Measurements from ENCODE around the gene DGLUCY.

Gene DGLUCY

DNA sequence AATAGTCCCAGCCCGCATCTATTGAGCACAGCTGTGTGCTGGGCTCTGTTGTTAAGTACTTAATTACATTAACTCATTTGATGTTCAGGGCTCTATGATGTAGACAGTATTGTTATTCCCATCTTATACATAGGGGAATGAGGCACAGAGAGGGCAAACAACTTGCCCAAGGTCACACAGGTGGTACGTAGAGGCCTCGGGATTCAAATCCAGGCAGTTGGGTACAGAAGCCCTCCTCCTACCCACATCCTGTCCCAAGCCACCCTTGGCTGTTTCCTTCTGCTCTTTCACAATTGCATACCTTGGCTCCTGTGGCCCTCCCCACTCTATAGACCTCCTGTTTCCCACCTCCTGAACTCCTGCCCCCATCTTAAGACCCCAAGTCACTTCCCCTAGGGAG is 140.6 kb downstream of the DGLUCY start:
- H3K27me3 ChIP-seq (ENCODE audit: insufficient read depth, low read length, poor library complexity) = no peaks in the 10 kb centered on the region
- peak overlapping the region; percentile 13 for H3K9ac ChIP-seq (ENCODE audit: low read depth, low read length)
- no peak overlapping the region for H2AFZ ChIP-seq (ENCODE audit: low read depth, low read length)
- H3K79me2 ChIP-seq (ENCODE audit: insufficient read depth, low read length) = no peaks in the 10 kb centered on the region
- H3K4me2 ChIP-seq (ENCODE audit: insufficient read depth, low read length) = peak overlapping the region; percentile 9; the same call in 1 of the 2 replicates
- H3K4me3 ChIP-seq (ENCODE audit: low read depth in 1 of 2, low read length in 2 of 2) = no peak overlapping the region
- peak overlapping the region; percentile 79 for H3K27ac ChIP-seq (ENCODE audit: low read length)
- ATAC-seq (ENCODE audit: insufficient read depth, low read depth) (peak; percentile 87), DNase-seq (peak; percentile 85)
- H3K4me1 ChIP-seq (ENCODE audit: insufficient read depth, low read length) = peaks cover 51% of the 10 kb centered on the region
- TF ChIP-seq, protein P1, sequence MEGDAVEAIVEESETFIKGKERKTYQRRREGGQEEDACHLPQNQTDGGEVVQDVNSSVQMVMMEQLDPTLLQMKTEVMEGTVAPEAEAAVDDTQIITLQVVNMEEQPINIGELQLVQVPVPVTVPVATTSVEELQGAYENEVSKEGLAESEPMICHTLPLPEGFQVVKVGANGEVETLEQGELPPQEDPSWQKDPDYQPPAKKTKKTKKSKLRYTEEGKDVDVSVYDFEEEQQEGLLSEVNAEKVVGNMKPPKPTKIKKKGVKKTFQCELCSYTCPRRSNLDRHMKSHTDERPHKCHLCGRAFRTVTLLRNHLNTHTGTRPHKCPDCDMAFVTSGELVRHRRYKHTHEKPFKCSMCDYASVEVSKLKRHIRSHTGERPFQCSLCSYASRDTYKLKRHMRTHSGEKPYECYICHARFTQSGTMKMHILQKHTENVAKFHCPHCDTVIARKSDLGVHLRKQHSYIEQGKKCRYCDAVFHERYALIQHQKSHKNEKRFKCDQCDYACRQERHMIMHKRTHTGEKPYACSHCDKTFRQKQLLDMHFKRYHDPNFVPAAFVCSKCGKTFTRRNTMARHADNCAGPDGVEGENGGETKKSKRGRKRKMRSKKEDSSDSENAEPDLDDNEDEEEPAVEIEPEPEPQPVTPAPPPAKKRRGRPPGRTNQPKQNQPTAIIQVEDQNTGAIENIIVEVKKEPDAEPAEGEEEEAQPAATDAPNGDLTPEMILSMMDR (IDR thresholded peaks at IDR 0.05; ENCODE audit: borderline replicate concordance, extremely low read depth, low read length, poor library complexity, severe bottlenecking) = no peak
- no peak for TF ChIP-seq EZH2 (IDR thresholded peaks at IDR 0.05; ENCODE audit: borderline replicate concordance, low read depth, low read length, severe bottlenecking)
- H3K36me3 ChIP-seq (ENCODE audit: insufficient read depth, low read length) = no peaks in the 10 kb centered on the region
- H3K9me3 ChIP-seq (ENCODE audit: insufficient read depth, low read length, severe bottlenecking) = no peaks in the 10 kb centered on the region
- H4K20me1 ChIP-seq (ENCODE audit: insufficient read depth, low read length) = no peaks in the 10 kb centered on the region

DNA sequence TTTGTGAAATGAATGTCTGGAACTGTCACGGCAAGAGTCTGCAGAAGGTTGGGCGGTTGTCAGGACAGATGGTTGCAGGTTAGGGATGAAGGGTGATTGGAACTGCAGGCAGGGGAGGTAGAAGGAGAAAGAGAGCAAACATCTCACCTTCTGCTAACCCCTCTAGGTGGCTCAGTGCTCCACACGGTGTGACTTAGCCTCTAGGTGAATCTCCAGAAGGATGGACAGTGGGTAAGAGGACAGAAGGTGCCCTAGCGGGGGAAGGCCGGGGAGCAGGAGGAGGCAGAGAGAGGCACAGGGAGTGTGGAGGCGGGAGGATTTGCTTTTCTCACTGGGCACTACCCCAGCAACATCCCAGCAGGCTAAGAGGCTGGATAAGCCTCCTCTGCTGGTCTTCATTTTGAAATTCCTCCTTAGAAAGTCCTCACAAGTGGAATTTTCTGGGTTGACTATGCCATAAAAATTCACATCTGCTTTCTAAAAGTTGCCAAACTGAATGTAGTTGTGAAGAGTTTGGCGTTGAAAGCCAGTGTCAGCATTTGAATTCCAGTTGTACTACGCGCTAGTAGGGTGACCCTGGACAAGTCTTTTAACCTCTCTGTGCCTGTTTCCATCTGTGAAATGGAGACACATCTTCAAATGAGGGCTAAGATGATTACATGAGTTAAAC is 141.3 kb downstream of the DGLUCY start:
- H3K27me3 ChIP-seq (ENCODE audit: insufficient read depth, low read length, poor library complexity) = no peaks in the 10 kb centered on the region
- H4K20me1 ChIP-seq (ENCODE audit: insufficient read depth, low read length) = no peaks in the 10 kb centered on the region
- DNase-seq = no peak
- ATAC-seq (ENCODE audit: insufficient read depth, low read depth) = peak; percentile 17
- peak overlapping the region; percentile 9; the same call in 1 of the 2 replicates for H3K4me2 ChIP-seq (ENCODE audit: insufficient read depth, low read length)
- TF ChIP-seq EZH2 (IDR thresholded peaks at IDR 0.05; ENCODE audit: borderline replicate concordance, low read depth, low read length, severe bottlenecking) = no peak
- TF ChIP-seq, protein P1 (IDR thresholded peaks at IDR 0.05; ENCODE audit: borderline replicate concordance, extremely low read depth, low read length, poor library complexity, severe bottlenecking) = no peak
- H3K4me1 ChIP-seq (ENCODE audit: insufficient read depth, low read length) = peaks cover 45% of the 10 kb centered on the region
- no peaks in the 10 kb centered on the region for H3K36me3 ChIP-seq (ENCODE audit: insufficient read depth, low read length)
- H3K27ac ChIP-seq (ENCODE audit: low read length) = peak overlapping the region; percentile 79
- H3K9ac ChIP-seq (ENCODE audit: low read depth, low read length) = peak overlapping the region; percentile 13
- H3K4me3 ChIP-seq (ENCODE audit: low read depth in 1 of 2, low read length in 2 of 2) = no peak overlapping the region
- no peaks in the 10 kb centered on the region for H3K9me3 ChIP-seq (ENCODE audit: insufficient read depth, low read length, severe bottlenecking)
- no peaks in the 10 kb centered on the region for H3K79me2 ChIP-seq (ENCODE audit: insufficient read depth, low read length)
- 0 out of 2 replicates have a peak overlapping the region, but pooled peaks have one; percentile 17 for H2AFZ ChIP-seq (ENCODE audit: low read depth, low read length)

DNA sequence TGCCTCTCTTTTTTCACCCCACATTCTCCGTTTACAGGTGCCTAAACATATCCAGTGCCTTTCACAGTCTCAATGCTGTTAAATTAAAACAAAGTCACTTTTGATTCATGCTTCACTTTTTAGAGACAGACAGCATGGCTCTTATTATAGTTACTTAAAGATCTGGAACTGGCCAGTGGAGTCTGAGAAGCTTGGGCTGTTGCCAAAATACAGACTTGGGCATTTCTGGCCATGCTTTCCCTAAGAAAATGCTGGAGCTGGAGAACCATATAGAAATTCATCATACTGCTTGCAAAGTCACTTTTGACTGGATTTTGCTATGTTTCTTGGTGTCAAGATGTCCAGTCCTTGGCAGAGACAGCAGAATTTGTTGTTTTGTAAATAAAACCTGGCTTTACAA is 142.8 kb downstream of the DGLUCY start:
- Histone ChIP-seq H3K36me3 (ENCODE audit: insufficient read depth, low read length) (no peaks in the 10 kb centered on the region), H3K4me3 (ENCODE audit: low read depth in 1 of 2, low read length in 2 of 2) (no peak overlapping the region), H3K79me2 (ENCODE audit: insufficient read depth, low read length) (no peaks in the 10 kb centered on the region), H3K9me3 (ENCODE audit: insufficient read depth, low read length, severe bottlenecking) (peaks cover 2% of the 10 kb centered on the region), H3K27me3 (ENCODE audit: insufficient read depth, low read length, poor library complexity) (no peaks in the 10 kb centered on the region), H3K4me2 (ENCODE audit: insufficient read depth, low read length) (no peak overlapping the region), H4K20me1 (ENCODE audit: insufficient read depth, low read length) (no peaks in the 10 kb centered on the region), H3K27ac (ENCODE audit: low read length) (peak overlapping the region; percentile 42; the same call in 1 of the 2 replicates), H2AFZ (ENCODE audit: low read depth, low read length) (no peak overlapping the region), H3K9ac (ENCODE audit: low read depth, low read length) (no peak overlapping the region), H3K4me1 (ENCODE audit: insufficient read depth, low read length) (peaks cover 42% of the 10 kb centered on the region)
- no peak for TF ChIP-seq EZH2 (IDR thresholded peaks at IDR 0.05; ENCODE audit: borderline replicate concordance, low read depth, low read length, severe bottlenecking)
- TF ChIP-seq, protein P1 (IDR thresholded peaks at IDR 0.05; ENCODE audit: borderline replicate concordance, extremely low read depth, low read length, poor library complexity, severe bottlenecking) = no peak
- no peak for DNase-seq
- no peak for ATAC-seq (ENCODE audit: insufficient read depth, low read depth)

Measured in DND-41 (cell line).